H4 (cell line): ENCODE measurements around the gene UNC80. TPM values are rescaled to one million over a fixed set of nuclear protein-coding genes. Genes with fewer than 3 reads are reported as not detected.

ENCODE experiments used
- DNase-seq: peaks from one replicate; pipeline ENCODE4 v3.0.0-alpha.2; 2015; ENCODE audit warnings: low spot score
- total RNA-seq: library from RNA; depleted of rRNA; stranded (reverse); fragments of >200 nt; shearing (Covaris generic); gene quantifications from 2 replicates; pipeline ENCODE4 v1.2.3, GENCODE V29; 2014

Gene UNC80
- total RNA-seq, 1 experiment from 2014 or later = not detected

DNA sequence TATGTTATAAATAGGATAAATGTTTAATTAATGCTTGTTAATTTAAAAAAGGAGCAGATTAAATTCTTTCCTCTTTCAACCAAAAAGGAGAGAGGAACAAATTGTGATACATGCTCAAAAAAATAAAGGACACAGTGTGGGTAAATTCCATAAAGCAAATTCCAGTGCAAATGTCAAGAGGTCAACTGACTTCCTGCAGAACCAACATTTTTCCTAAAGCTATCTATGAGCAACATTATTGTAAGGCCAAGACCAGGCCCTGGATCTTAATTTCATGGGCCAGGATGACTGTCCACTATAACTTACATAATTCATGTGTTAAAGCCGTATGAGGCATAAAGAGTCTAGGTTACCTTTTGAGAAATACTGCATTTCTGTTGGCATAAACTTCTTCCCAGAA, 136.9 kb downstream of the UNC80 start:
- no peak for DNase-seq

DNA sequence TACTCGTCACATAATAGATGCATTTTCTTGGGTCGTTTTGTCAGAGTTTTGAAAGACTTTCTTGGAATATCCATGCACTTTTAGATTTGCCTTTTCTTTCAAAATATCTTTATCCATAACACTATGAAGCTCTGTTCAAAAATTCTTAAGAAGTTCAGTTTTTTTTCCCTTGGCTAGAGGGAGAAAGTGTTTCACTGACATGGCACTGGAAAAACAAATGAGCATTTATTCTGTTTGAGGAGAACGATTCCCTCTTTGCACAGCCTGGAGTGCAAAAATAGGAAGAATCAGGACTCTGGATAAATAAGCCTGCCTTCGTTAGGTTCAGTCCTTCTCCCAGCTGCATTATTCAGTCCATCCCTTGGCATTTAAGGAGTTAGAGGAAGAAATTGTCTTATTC, 139.9 kb downstream of the UNC80 start:
- DNase-seq = no peak

DNA sequence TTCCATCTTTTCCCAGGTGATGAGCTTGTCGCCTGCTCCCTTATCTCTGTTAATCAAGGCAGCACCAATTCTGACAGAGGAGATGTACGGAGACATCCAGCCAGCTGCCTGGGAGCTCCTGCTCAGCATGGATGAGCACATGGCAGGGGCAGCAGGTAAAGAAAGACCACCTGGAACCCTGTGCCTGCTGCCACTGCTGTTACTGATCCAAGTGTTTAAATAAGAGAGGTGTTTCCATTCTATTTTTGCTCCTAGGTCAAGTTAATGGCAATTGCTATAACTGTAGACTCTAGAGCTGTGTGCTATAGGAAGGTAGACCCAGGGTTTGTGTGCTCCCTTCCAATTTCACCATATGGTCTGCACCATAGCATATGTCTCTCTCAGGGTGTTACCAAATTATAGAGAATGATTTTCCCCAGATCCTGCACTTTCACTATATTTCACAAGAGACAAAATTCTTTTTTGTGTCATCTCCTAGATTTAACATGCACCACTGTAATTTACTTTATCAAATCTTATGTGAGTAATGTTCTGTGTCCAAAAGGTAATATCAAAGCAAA, 142.2 kb downstream of the UNC80 start:
- DNase-seq = no peak

GRCh38 chr2:209917154-209917771, 145.6 kb downstream of the UNC80 start:
- no peak for DNase-seq

- no peak for DNase-seq
These were observed 146.6 kb downstream of the UNC80 start for GRCh38 chr2:209918251-209918650.

DNA sequence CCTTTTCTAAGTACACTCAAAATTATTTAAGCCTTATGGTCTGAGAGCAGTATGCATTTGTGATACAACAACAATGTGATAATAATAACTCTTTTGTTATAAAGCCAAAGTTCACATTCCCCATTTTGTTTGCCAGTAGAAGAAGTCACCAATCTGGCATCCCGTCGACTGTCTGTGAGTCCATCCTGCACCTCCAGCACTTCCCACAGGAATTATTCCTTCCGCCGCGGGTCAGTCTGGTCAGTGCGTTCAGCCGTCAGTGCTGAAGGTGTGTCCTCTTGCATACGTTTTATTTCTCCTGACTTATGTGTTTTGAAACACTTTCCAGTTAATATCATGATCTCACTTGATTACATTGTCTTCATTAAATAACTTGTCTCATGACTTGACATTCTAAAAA, 150.5 kb downstream of the UNC80 start:
- no peak for DNase-seq

DNA sequence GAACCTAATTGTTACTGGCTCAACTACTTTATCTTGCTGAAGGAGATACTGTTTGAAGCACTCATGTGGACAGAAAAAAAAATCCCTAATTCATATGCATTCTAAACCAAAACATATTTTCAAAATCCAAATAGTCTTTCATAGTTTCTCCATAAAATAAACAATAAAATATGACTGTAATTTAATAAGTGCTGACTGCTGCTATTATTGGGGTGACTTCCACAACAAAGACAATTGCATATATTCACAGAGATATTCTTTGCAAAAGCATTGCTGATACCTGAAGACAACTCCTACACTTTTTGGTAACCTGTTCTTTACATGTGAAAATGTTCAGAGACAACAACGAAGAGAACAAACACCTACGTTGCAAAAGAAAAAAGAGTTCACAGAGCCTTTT, 157.7 kb downstream of the UNC80 start:
- no peak for DNase-seq

GRCh38 chr2:209933499-209934483, 162.2 kb downstream of the UNC80 start:
- peak; percentile 49 for DNase-seq

GRCh38 chr2:209936106-209936666, 164.6 kb downstream of the UNC80 start:
- no peak for DNase-seq

- DNase-seq = no peak
These were observed 166.3 kb downstream of the UNC80 start for GRCh38 chr2:209937893-209938292.

DNA sequence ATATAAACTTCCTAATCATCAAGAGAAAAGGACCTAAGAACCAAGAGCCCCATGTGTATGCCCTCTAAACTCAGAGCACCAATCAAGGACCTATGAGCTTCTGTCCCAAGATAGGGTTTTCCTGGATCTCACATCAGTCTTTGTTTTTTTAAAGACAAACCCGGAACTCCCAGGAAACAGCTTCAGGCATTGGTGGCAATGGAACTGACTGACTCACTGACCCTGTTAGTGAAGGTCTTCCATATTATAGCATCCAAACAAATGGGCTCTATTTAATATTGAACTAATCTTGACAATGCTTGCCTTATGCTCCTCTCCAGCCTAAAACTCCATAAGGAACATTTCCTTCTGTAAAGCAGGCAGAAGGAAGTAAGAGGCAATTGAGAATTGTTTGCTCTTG, 167.3 kb downstream of the UNC80 start:
- DNase-seq = no peak

DNA sequence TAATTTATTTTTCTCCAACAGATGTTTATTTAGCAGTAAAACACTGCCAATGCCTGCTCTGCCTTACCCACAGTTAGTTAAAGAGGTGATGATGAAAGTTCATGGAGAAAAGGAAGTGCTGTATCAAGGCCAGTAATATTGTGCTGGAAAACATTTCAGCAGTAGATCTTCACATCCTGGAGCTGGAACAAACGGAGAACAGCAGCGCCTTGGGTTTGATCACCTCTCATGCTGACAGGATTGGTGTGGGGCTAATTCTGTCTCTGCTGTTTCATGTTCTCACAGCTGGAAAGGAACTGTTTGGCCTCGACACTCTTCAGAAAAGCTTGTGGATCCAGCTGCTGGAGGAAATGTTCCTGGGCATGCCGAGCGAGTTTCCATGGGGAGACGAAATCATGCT, 169.3 kb downstream of the UNC80 start:
- no peak for DNase-seq

GRCh38 chr2:209942426-209942825, 170.8 kb downstream of the UNC80 start:
- no peak for DNase-seq

DNA sequence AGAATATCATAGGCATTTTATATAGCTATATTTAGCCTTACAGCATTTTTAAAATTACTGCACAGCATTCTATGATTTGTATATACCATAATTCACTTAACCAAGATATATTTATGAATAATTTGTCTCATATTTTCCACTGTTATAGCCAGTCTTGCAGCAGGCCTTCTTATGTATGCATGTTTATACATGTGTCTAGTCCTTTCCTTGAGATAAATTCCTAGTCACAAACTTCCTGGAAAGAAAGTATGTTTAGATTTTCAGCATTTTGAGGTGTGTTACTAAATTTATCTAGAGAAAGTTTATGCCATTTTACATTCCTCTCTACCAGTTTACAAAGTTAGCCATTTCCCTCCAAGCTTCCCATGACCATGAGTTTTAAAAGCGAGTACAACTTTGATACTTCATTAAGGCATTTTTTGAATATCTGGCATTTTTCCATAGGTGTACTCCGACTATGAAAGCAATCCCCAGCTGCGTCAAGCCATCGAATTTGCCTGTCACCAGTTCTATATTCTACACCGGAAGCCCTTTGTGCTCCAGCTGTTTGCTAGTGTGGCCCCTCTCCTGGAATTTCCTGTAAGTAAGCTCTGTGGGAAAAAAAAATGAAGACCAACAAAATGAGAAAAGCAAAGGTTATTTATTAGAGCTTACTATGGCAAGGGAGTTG, 171.4 kb downstream of the UNC80 start:
- no peak for DNase-seq

DNA sequence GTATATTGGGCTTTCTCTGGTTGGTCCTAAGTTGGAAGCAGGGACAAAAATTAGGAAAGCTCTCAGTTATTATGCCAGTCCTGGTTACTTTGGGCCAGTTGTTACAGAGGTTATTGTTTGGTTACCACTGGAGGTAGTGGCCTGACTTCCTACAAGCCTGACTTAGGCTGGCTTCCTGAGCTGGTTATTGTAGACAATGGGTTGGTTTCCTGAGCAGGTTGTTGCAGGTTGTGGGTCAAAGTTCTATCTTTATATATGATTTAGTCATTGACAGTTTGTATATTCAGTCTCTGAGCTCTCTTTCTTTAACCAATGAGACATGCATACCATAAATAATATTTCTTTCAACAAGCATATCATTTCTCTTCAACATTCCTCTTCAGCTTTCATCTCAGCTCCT, 172.1 kb downstream of the UNC80 start:
- DNase-seq = no peak

GRCh38 chr2:209946539-209946938, 174.9 kb downstream of the UNC80 start:
- no peak for DNase-seq

DNA sequence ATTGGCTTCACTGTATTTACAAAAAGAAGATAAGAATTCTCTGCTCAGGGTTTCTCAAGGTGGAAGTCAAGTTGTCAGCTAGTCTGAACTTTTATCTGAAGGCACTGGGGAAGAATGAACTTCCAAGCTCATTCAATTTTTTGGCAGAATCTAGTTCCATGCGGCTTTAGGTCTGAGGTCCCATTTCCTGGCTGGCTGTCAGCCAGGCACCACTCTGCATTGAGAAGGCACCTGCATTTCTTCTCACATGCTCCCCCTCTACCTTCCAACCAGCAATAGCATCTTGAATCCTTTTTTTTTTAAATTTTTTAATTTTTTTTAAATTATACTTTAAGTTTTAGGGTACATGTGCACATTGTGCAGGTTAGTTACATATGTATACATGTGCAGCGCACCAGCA, 184.6 kb downstream of the UNC80 start:
- DNase-seq = no peak

DNA sequence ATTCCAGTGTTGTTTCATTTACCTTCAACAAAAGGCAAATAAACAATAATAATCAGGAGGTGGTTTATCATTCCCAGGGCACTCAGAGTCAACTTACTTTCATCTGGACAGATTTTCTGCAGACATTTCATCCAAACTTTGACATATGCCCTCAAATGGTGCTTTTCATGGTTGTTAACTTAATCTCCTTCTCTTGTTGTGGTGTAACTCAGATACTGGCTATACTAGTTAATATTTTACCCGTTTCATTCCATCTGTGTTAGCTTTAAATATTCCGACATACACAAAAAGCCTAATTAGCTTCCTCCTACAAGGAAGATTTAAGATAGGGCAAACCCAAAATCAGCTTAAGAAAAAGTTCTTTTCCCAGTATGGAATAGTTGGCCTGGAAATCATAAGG, 186.4 kb downstream of the UNC80 start:
- no peak for DNase-seq

- no peak for DNase-seq
These were observed 188.4 kb downstream of the UNC80 start for GRCh38 chr2:209960045-209960444.

- DNase-seq = peak; percentile 52
These were observed 189.3 kb downstream of the UNC80 start for GRCh38 chr2:209960676-209961630.

DNA sequence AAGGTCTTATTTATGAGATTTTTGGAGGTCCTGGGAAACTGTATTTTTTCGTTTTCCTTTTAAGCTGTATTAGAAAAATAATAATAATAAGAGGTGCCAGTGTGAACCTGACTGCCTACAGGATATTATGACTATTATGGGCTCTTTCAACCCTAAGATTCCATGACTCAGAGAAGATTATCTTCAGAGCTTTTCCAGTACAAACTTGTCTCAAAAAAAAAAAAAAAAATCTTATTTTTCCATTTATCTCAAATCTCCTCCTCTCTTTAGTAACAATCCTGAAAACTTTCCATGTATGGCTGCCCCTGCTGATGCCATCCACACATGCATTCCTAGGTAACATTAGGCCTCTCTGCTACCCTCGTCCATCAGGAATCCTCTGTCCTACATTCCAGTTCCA, 194.1 kb downstream of the UNC80 start:
- DNase-seq = no peak
